PC-9 (cell line): ENCODE data around the gene IQCN. TPM values are rescaled to one million over a fixed set of nuclear protein-coding genes. Genes with fewer than 3 reads are reported as not detected.

Experiments used
- BruUV-seq: library from RNA; stranded (reverse); fragments of 400-500 nt; replicated peaks from 2 replicates; lab custom pipeline; 2021; lab: Mats Ljungman, UMichigan
- CTCF ChIA-PET: fragments of 300-600 bp; sonication (Branson Sonifier 250); formaldehyde crosslinking; loops from one replicate; lab custom pipeline; 2022; ENCODE audit warnings: antibody characterized with exemption; lab: Charles Lee
- POLR2A ChIA-PET: fragments of 300-600 bp; sonication (Branson Sonifier 250); formaldehyde crosslinking; loops from one replicate; lab custom pipeline; 2022; ENCODE audit warnings: antibody characterized with exemption; ENCODE audit not compliant: unreplicated experiment; lab: Charles Lee
- DNase-seq, 2 experiments: peaks; one replicate each; pipeline versions ENCODE4 v3.0.0 to v3.0.0-alpha.2; 2015 to 2022; ENCODE audit warnings: mixed read lengths in 1 of 2
- H2AFZ ChIP-seq: fragments of 200-600 bp; sonication (generic); 2 replicates; pipeline ENCODE4 v1.8.1; 2017; ENCODE audit warnings: antibody characterized with exemption
- H3F3A ChIP-seq: fragments of 200-600 bp; sonication (generic); 2 replicates; pipeline ENCODE4 v1.8.1; 2017; ENCODE audit warnings: antibody characterized with exemption, mild to moderate bottlenecking, low read depth; ENCODE audit not compliant: insufficient read depth
- H3K27ac ChIP-seq: fragments of 200-600 bp; sonication (generic); 2 replicates; pipeline ENCODE4 v1.6.1; 2016; ENCODE audit warnings: mixed run types
- H3K27me3 ChIP-seq: fragments of 200-600 bp; sonication (generic); 2 replicates; pipeline ENCODE4 v1.6.1; 2016; ENCODE audit warnings: low read depth, mixed run types; ENCODE audit not compliant: insufficient read depth
- H3K36me3 ChIP-seq: fragments of 200-600 bp; sonication (generic); 2 replicates; pipeline ENCODE4 v1.6.1; 2016; ENCODE audit warnings: low read depth, mixed run types
- H3K4me1 ChIP-seq: fragments of 200-600 bp; sonication (generic); replicated peaks from 2 replicates; pipeline ENCODE4 v1.6.1; 2016; ENCODE audit warnings: mixed run types; ENCODE audit not compliant: insufficient read depth
- H3K4me2 ChIP-seq: fragments of 200-600 bp; sonication (generic); 2 replicates; pipeline ENCODE4 v1.6.1; 2017; ENCODE audit warnings: mixed run types
- H3K4me3 ChIP-seq: fragments of 200-600 bp; sonication (generic); 2 replicates; pipeline ENCODE4 v1.6.1; 2016; ENCODE audit warnings: mixed run types
- H3K79me2 ChIP-seq: fragments of 200-600 bp; sonication (generic); 2 replicates; pipeline ENCODE4 v1.6.1; 2017; ENCODE audit warnings: low read depth, mixed run types
- H3K9me2 ChIP-seq: fragments of 200-600 bp; sonication (generic); 2 replicates; pipeline ENCODE4 v1.8.1; 2017; ENCODE audit warnings: mild to moderate bottlenecking; ENCODE audit not compliant: insufficient read depth
- H3K9me3 ChIP-seq: fragments of 200-600 bp; sonication (generic); 2 replicates; pipeline ENCODE4 v1.8.1; 2016; ENCODE audit warnings: low read depth; ENCODE audit not compliant: insufficient read depth
- H4K20me1 ChIP-seq: fragments of 200-600 bp; sonication (generic); 2 replicates; pipeline ENCODE4 v1.8.1; 2017; ENCODE audit not compliant: insufficient read depth
- CTCF ChIP-seq: fragments of 200-600 bp; sonication (generic); conservative IDR thresholded peaks from 2 replicates; pipeline ENCODE4 v1.6.1; 2017; ENCODE audit warnings: mixed run types, antibody characterized with exemption, mild to moderate bottlenecking, moderate library complexity
- EZH2 ChIP-seq: fragments of 200-600 bp; sonication (generic); IDR thresholded peaks from 2 replicates; pipeline ENCODE4 v1.8.0; 2017; ENCODE audit warnings: antibody characterized with exemption, low read depth
- intact Hi-C: fragments of 100-400 bp; cut with micrococcal nuclease; formaldehyde crosslinking; loops from one replicate; pipeline ENCODE4 v1.10.0; 2022; ENCODE audit not compliant: unreplicated experiment
- total RNA-seq: library from RNA; stranded (reverse); gene quantifications from 2 replicates; pipeline ENCODE4 v1.2.3, GENCODE V29; 2021

Gene IQCN
- total RNA-seq, 1 experiment from 2014 or later = 7.3 TPM

GRCh38 chr19:18286973-18287635, 12.9 kb upstream of the IQCN start:
- Histone ChIP-seq H3K79me2 (peaks cover 8% of the 10 kb centered on the region; the same call in 1 of the 2 replicates), H3K36me3 (no peaks in the 10 kb centered on the region), H3K27ac (no peak overlapping the region), H3K9me3 (no peaks in the 10 kb centered on the region), H3K4me1 (peaks cover 13% of the 10 kb centered on the region), H3K9me2 (no peaks in the 10 kb centered on the region), H4K20me1 (no peaks in the 10 kb centered on the region), H3F3A (peaks cover 64% of the 10 kb centered on the region), H3K4me3 (no peak overlapping the region), H3K27me3 (no peaks in the 10 kb centered on the region), H2AFZ (no peak overlapping the region), H3K4me2 (no peak overlapping the region)
- ChIA-PET POLR2A (no interaction called here), CTCF (no interaction called here)
- intact Hi-C loops = no loop called here
- TF ChIP-seq CTCF (no peak), EZH2 (no peak)
- no peak for DNase-seq
- no TSS peak for BruUV-seq

DNA sequence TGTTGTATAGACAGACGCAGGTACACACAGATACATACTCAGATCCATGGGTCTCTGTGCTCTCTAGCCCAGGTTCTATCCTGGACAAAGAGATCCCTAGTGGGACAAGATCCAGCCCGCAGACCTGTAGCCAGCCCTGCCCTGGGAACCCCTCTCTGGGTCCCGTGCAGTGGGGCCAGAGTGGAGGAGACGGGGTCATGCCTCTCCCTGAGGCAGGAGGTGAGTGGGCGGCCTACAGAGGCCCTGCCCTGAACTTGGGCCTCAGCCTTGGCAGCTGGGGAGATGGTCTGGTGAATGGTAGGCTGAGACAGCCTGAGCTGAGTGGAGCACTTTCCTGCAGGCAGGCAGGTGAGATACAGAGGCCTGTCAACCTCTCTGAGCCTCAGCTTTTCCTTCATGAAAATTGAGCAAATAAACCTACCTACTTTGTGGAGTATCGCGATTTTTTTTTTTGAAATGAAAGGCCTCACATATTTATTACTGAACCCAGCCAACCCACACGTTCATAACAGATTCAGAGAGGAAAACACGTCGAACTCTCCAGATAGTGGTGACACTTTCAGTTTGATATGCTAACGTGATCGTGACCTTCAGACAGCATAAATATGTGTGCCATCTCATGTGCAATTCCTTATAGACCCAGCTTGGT, 10.6 kb upstream of the IQCN start:
- H3K4me2 ChIP-seq = no peak overlapping the region
- H3K27me3 ChIP-seq = no peaks in the 10 kb centered on the region
- H3K9me3 ChIP-seq = no peaks in the 10 kb centered on the region
- peaks cover 51% of the 10 kb centered on the region for H3F3A ChIP-seq
- H3K36me3 ChIP-seq = no peaks in the 10 kb centered on the region
- TF ChIP-seq EZH2 = no peak
- TF ChIP-seq CTCF = no peak
- intact Hi-C loops = no loop called here
- peaks cover 15% of the 10 kb centered on the region for H3K79me2 ChIP-seq
- H3K9me2 ChIP-seq = no peaks in the 10 kb centered on the region
- ChIA-PET POLR2A (no interaction called here), CTCF (interaction anchor here (0.6 kb wide), 1 partner anchor 142 kb away, joined by 3 read pairs; no protein-coding TSS in a partner anchor)
- H3K4me3 ChIP-seq = no peak overlapping the region
- H4K20me1 ChIP-seq = no peaks in the 10 kb centered on the region
- no TSS peak for BruUV-seq
- H3K4me1 ChIP-seq = peaks cover 13% of the 10 kb centered on the region
- H3K27ac ChIP-seq = no peak overlapping the region
- H2AFZ ChIP-seq = no peak overlapping the region
- DNase-seq = no peak

DNA sequence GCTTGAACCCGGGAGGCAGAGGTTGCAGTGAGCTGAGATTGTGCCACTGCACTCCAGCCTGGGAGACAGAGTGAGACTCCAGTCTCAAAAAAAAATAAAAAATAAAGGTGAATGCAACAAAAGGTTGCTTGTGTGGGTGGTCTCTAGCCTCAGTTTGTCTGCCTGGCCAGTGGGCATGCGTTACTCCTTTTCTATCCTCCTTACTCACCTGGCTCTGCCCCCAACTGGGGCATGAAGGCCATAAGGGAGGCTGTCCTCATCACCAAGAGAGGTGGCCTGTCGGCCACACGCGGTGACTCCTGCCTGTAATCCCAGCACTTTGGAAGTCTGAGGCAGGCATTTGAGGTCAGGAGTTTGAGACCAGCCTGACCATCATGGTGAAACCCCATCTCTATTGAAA, 9.1 kb upstream of the IQCN start:
- ChIA-PET CTCF (no interaction called here), POLR2A (no interaction called here)
- Histone ChIP-seq H3K27me3 (no peaks in the 10 kb centered on the region), H3K4me3 (no peak overlapping the region), H3F3A (peaks cover 59% of the 10 kb centered on the region), H3K36me3 (0 out of 2 replicates have a peak, but pooled peaks cover 5% of the 10 kb centered on the region), H3K79me2 (peaks cover 29% of the 10 kb centered on the region), H3K9me3 (no peaks in the 10 kb centered on the region), H4K20me1 (peaks cover 10% of the 10 kb centered on the region), H3K9me2 (no peaks in the 10 kb centered on the region), H3K4me2 (no peak overlapping the region), H3K27ac (no peak overlapping the region), H3K4me1 (peaks cover 21% of the 10 kb centered on the region), H2AFZ (no peak overlapping the region)
- TF ChIP-seq CTCF = no peak
- DNase-seq = no peak
- no TSS peak for BruUV-seq
- intact Hi-C loops = no loop called here
